CD1c-positive myeloid dendritic cell (primary cell): ENCODE results near the gene SLC12A1.

Experiments
- DNase-seq: peaks from one replicate; pipeline ENCODE4 v3.0.0-alpha.2; 2016; ENCODE audit errors: extremely low spot score

The SLC12A1 gene

GRCh38 chr15:48205981-48206380, at the start of gene SLC12A1:
TSS of gene SLC12A1 (plus strand) at chr15:48206302. CDS start at chr15:48207720, 1,418 bp downstream.
- DNase-seq = no peak

DNA sequence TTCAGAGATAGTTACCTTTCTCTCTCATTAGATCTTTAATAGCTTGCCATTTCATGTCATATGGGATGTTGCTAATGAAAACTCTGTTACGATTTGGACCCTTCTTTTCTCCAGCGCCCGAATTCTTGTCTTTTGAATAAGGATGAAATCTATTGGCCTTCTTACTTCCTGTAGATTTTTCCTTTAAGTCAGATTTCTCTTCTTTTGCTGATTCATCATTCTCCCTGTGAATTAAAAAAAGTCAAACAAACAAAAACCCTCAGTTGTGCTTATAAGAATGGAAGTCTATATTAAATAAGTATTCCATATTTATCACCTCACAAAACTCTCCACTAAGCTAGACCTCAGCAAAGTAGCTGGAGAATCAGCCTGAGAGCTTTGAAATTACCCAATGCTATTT, 37.5 kb upstream of the SLC12A1 start:
- DNase-seq = no peak

- no peak for DNase-seq
These were observed 35.1 kb upstream of the SLC12A1 start for GRCh38 chr15:48170981-48171380.

- no peak for DNase-seq
These were observed 31.0 kb upstream of the SLC12A1 start for GRCh38 chr15:48175126-48175525.

DNA sequence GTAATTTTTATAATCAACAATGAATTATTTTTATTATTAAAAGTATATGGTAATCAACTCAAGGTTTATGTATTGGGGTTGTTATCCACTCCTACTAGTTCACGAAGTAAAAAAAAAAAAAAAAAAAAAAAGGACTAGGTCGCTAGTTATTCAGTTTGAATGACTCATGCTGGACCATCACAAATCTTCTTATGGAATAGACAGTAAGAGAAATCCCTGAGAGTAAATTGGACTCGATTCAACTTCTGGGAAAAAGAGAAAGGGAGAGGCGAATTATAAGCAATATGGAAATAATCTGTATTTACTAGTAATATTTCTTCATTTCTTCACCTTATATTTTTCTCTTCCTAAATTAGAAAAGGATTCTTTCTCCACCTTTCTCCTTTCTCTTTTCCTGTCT, 30.0 kb upstream of the SLC12A1 start:
- no peak for DNase-seq

GRCh38 chr15:48176957-48177356, 29.1 kb upstream of the SLC12A1 start:
- no peak for DNase-seq

- DNase-seq = peak; percentile 17
These were observed 28.7 kb upstream of the SLC12A1 start for GRCh38 chr15:48177383-48177765.

- peak; percentile 41 for DNase-seq
These were observed 28.1 kb upstream of the SLC12A1 start, which contains the start of gene MYEF2 for GRCh38 chr15:48177766-48178647. TSS of gene MYEF2 (minus strand) at chr15:48178295. CDS start at chr15:48178237, 58 bp downstream.

DNA sequence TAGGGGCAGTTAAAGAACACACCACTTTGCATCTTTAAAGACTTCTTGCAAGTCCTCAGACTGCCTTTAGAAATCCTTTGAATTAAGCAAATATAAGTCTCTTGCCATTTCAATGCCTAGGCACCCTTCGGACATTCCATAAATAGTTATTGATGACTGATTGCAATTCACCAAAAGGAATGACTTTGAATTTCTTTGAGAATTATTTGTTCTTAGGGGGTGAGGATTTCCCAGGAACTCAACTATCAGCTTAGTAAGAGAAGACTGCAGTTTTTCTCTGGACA, 27.5 kb upstream of the SLC12A1 start:
- DNase-seq = no peak

- no peak for DNase-seq
These were observed 23.4 kb upstream of the SLC12A1 start for GRCh38 chr15:48182749-48183148.

DNA sequence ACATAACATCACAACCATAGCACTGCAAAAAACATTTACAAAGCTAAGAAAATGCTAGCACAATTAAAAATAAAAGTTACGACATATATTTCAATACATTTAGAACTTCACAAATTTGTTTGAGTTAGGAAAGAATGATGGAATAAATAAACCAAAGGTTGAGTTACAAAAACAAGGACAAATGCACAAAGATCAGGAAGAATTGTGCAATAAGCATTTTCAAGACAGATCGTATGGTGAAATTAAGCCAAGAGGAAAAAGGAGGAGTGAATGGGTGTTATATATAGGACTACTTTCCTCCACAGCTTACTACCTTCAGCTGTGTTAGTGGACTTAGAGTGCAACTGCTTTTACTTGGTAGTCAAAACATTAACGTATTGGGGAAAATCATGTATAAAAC, 20.6 kb upstream of the SLC12A1 start:
- no peak for DNase-seq

DNA sequence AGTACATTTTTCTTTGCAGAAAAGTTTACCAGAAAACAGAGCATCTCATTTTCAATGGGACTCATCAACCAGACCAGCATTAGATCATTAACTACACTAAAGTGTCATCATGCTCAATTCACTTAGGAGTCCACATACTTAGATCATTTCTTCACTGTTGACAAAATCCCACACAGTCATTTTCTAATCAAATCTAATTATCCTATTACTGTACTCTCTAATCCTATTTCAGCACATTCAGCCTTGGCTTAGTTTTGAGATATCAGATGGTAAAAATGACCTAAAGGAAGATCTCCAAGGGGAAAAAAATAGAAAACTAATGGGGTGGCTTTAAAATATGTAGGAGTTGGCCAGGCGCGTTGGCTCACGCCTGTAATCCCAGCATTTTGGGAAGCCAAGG, 19.8 kb upstream of the SLC12A1 start:
- no peak for DNase-seq

GRCh38 chr15:48190932-48191573, 15.0 kb upstream of the SLC12A1 start:
- DNase-seq = peak; percentile 29

- no peak for DNase-seq
These were observed 14.4 kb upstream of the SLC12A1 start, which contains the start of gene CTXN2 for GRCh38 chr15:48191574-48192225. TSS of gene CTXN2 (plus strand) at chr15:48191665. CDS start at chr15:48201301, 9,636 bp downstream.

DNA sequence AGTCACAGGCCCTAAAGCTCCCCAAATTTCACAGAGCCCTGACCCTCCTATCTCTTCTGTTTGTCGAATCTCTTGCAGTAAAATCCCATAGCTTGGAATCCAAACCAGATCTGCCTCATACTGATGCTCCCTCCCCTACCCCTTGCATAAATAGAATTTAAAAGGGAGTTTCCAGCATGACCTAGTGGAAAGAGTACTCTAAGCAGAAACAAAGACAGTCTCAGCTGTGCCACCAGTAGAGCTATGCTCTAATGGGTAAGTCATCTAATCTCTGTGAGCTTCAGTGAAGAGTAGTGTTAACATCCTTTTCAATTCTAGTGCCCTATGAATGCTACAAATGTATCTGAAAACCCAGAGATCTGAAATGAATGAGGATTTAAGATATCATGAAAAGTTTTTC, 4.0 kb upstream of the SLC12A1 start:
- no peak for DNase-seq

DNA sequence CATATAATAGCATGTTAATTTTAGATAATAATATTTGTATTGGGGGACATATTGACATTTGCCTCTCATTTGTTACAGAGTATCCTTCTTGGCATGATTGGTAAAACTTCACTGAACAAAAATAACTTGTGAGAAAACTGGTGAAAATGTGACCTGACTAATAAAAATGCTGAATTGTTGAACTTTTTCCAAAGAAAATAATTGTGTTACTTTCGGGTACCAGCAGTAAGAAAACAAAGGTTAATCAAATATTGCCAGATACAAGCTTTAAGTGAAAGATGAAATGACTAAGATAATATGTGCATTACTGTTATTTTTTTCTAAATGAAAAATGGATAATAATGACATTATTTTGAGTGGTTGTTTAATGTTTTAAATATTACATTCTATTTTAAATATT, 15.2 kb downstream of the SLC12A1 start:
- no peak for DNase-seq

DNA sequence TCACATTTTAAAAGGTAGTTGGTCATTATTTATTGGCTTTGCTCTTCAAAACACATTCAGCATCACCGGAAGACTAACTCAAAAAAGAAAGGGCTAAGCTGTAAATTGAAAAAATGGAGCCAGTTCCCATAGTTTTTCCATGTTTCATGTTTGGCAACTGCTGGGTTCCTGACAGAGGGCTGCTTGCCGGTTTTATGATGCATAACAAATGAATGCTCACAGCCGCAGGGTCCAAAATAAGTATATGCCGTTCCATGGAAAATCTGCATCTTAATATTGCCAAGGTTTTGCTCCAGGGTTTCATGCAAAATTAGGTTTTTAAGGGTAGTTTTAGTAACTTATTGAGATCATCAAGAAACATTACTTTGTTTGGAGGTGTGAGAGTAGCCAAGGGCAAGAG, 15.8 kb downstream of the SLC12A1 start:
- DNase-seq = no peak

DNA sequence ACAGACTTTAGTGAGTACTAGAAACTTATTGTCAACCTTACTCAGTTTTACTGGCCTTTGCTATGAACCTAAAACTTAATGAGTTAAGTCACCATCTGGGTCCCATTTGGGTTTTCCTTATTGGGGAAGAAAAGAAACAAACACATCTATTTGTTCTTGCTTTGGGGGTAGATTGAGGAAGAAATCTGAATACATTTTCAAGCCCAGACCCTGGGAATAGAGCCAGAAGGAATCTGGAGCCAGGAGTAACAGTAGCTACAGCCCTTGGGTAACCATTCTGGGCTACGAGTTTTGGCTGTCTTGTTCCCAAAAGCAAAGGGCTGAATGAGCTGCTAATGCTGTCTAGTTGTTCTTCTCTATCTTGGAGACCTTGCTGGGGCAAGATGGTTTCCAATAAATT, 16.5 kb downstream of the SLC12A1 start:
- DNase-seq = no peak

DNA sequence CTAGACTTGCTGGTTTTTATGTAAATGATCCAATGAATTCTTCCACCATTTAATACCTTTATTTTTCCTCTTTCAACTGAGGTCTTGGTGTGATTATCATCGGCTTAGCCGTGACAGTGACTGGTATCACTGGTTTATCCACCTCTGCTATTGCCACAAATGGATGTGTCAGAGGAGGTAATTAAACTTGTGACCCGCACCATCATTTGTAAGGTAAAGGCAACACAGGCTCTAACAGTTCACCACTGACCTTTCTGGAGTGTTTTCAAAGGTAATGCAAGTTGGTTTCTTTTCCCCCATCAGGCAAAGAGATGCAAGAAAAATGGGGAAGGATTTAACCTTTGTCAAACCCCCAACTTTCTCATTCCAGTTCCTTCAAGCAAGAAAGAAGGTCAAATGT, 19.7 kb downstream of the SLC12A1 start:
- DNase-seq = no peak

GRCh38 chr15:48230498-48230897, 24.4 kb downstream of the SLC12A1 start:
- DNase-seq = no peak

DNA sequence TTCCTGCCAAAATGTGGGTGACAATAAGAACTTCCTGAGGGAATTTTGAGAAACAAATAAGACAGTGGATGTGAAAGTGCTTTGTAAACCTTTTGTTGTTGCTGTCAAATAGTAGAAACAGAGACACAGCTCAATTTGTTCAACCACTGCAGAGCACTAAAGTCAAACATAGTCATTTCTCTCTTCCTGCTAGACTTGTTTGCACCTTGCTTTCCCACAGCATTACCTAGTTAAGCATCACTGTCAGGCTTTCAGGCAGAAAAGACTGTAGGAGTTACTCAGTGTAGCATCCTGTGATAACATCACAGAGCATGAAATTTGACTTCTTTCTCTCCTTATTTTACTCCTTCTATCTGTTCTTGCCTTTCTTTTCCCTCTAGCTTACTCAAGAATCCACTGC, 27.1 kb downstream of the SLC12A1 start:
- no peak for DNase-seq

GRCh38 chr15:48239334-48239733, 33.2 kb downstream of the SLC12A1 start:
- DNase-seq = no peak

GRCh38 chr15:48242015-48242414, 35.9 kb downstream of the SLC12A1 start:
- DNase-seq = no peak
